Measurements from ENCODE around the gene FCGBP.
"Not testable (repeated sequence)": the region's sequence is repeated elsewhere in the genome, so short reads cannot be mapped to it uniquely, and the experiment has no call there.

The FCGBP gene

GRCh38 chr19:39892506-39892902, 41.9 kb downstream of the FCGBP start:
- H3K27ac Mint-ChIP-seq, result peak overlapping the region; percentile 23
- not testable (repeated sequence) for ATAC-seq; H3K4me3 Mint-ChIP-seq; H3K4me1 Mint-ChIP-seq; H3K9me3 Mint-ChIP-seq; DNase-seq (ENCODE audit: low spot score in 2 of 2); H3K36me3 Mint-ChIP-seq

DNA sequence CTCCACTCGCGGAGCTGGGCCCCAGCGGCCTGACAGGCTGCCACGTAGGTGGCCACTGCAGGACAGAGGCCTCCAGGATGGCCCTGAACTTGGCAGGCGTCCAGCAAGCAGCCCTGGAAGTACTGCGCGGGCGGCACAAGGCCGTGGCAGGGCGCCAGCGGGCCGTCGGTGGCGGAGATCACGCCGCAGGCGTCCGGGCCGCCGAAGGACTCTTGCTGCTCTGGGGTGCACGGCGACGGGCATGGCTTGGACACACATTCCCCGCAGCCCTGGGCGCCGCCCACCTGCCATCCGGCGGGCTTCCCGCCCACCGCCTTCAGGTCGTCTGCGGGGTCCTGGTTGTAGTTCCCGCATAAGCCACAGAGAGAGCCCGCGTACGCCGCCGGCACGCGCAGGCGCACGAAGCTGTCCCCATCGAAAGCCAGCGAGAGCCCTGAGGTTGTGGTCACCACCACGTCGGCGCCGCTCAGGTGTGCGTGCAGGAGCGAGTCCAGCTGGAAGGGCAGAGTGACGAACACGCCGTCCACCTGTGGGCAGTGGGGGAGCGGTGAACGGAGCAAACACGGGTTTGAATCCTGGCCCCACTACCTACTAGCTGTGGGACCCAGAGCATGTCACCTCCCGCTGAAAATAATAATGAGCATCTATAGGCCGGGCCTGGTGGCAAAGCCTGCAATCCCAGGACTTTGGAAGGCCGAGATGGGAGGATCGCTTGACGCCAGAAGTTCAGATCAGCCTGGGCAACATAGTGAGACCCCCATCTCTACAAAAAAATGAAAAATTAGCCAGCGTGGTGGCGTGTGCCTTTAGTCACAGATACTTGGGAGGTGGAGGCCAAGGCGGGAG, 42.6 kb downstream of the FCGBP start:
- not testable (repeated sequence) for H3K4me1 Mint-ChIP-seq; ATAC-seq; H3K4me3 Mint-ChIP-seq; H3K9me3 Mint-ChIP-seq; DNase-seq (ENCODE audit: low spot score in 2 of 2); H3K36me3 Mint-ChIP-seq
- peak overlapping the region; percentile 23 for H3K27ac Mint-ChIP-seq

- no peaks in the 10 kb centered on the region for H3K9me3 Mint-ChIP-seq
- H3K27ac Mint-ChIP-seq, result peak overlapping the region; percentile 26
- no peaks in the 10 kb centered on the region for H3K36me3 Mint-ChIP-seq
- no peaks in the 10 kb centered on the region for H3K4me1 Mint-ChIP-seq
- DNase-seq (ENCODE audit: low spot score in 2 of 2), result no peak
- no peak overlapping the region for H3K4me3 Mint-ChIP-seq
- no peak for ATAC-seq
These were observed 43.5 kb downstream of the FCGBP start for GRCh38 chr19:39890755-39891551.

- H3K36me3 Mint-ChIP-seq; H3K4me3 Mint-ChIP-seq; H3K4me1 Mint-ChIP-seq; H3K9me3 Mint-ChIP-seq; DNase-seq (ENCODE audit: low spot score in 2 of 2): not testable (repeated sequence)
- peak overlapping the region; percentile 26 for H3K27ac Mint-ChIP-seq
- ATAC-seq, result peak; percentile 29
These were observed 44.3 kb downstream of the FCGBP start for GRCh38 chr19:39889872-39890754.

GRCh38 chr19:39887456-39887951, 46.9 kb downstream of the FCGBP start:
- H3K27ac Mint-ChIP-seq; H3K9me3 Mint-ChIP-seq; H3K4me3 Mint-ChIP-seq; ATAC-seq; H3K36me3 Mint-ChIP-seq; DNase-seq (ENCODE audit: low spot score in 2 of 2); H3K4me1 Mint-ChIP-seq: not testable (repeated sequence)

DNA sequence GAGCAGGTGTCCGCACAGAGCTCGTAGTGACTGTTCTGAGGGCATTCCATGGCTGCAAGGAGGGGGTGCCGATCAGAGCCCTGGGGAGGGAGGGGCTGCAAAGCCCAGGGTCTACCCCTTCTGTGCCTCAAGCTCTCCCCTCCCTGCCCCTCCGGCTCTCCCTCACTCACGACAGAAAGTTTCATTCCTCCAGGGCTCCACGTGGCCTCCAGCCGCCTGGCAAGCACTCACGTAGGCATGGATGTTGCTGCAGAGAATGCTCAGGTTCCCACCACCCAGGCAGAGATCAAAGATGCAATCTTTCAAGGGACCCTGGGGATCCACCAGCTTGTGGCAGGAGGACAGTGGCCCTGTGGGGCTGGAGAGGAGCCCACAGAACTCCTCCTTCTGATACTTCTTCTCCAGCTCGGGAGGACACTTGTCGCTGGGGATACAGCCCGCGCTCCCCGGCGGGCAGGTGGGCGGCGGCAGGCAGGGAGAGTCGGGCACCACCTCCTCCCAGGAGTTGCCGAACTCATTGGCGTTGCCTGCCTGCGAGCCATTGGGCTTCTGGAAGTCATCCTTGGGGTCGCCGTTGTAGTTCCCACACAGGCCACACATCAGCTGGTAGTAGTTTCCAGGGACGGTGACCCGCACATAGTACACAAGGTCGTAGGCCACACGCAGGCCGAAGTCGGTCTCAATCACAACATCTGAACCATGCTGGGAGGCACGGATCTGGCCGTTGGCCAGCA, 48.4 kb downstream of the FCGBP start:
- not testable (repeated sequence) for H3K4me1 Mint-ChIP-seq; DNase-seq (ENCODE audit: low spot score in 2 of 2); H3K4me3 Mint-ChIP-seq; ATAC-seq; H3K36me3 Mint-ChIP-seq; H3K27ac Mint-ChIP-seq; H3K9me3 Mint-ChIP-seq

- not testable (repeated sequence) for H3K4me1 Mint-ChIP-seq; H3K27ac Mint-ChIP-seq; H3K4me3 Mint-ChIP-seq; DNase-seq (ENCODE audit: low spot score in 2 of 2); H3K9me3 Mint-ChIP-seq; H3K36me3 Mint-ChIP-seq; ATAC-seq
These were observed 49.7 kb downstream of the FCGBP start for GRCh38 chr19:39884721-39885120.
